Measurements from ENCODE around the gene CDK9.

DNA sequence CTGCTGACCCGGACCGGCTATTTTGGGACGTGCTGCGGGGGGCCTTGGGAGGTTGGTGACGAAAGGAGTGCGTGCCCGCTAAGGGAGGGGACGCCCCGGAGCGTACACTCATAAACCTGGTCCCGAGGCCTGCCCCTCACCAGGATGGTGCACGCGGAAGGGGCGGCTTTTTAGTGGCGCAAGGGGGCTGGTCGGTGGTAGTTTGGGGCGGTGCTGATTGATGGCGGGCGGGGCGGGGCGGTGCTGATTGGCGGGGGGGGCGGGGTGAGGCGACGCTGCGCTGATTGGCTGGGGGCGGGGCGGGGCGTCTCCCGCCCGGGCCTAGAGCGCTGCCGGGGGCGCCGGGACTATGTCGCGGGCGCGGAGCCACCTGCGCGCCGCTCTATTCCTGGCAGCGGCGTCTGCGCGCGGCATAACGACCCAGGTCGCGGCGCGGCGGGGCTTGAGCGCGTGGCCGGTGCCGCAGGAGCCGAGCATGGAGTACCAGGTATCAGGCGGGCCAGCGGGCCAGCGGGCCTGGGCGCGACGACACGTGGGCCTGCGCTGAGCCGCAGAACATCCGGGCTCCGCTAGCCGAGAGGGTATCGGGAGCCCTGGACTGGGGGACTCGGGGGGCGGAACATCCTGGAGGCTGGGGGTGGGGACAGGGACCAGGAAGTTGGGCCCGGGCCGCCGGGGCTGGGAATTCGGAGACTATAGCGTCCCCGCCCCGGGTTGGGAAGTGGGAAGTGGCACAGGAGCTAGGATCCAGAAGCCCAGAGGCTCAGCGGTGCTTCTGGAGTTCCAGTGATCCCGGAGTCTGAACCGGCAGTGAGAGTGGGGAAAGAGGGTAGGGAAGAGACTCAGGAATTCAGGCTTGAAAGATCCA, 17.0 kb downstream of the CDK9 start, which contains the start of gene FPGS:
- no peak for TF ChIP-seq POLR2A (IDR thresholded peaks at IDR 0.05)
- TF ChIP-seq, protein P1, sequence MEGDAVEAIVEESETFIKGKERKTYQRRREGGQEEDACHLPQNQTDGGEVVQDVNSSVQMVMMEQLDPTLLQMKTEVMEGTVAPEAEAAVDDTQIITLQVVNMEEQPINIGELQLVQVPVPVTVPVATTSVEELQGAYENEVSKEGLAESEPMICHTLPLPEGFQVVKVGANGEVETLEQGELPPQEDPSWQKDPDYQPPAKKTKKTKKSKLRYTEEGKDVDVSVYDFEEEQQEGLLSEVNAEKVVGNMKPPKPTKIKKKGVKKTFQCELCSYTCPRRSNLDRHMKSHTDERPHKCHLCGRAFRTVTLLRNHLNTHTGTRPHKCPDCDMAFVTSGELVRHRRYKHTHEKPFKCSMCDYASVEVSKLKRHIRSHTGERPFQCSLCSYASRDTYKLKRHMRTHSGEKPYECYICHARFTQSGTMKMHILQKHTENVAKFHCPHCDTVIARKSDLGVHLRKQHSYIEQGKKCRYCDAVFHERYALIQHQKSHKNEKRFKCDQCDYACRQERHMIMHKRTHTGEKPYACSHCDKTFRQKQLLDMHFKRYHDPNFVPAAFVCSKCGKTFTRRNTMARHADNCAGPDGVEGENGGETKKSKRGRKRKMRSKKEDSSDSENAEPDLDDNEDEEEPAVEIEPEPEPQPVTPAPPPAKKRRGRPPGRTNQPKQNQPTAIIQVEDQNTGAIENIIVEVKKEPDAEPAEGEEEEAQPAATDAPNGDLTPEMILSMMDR (IDR thresholded peaks at IDR 0.05): no peak
